GM23338 (cell line): ENCODE results near the gene ZNF219.

ENCODE experiments used
- CREB1 ChIP-seq: fragments of 250-450 bp; sonication (Bioruptor Pico); IDR thresholded peaks from 2 replicates; pipeline ENCODE4 v1.5.0; 2020; ENCODE audit warnings: low read depth, mild to moderate bottlenecking, moderate library complexity
- CTCF ChIP-seq, 2 experiments: fragments of 200-600 bp in 1 of 2; sonication (generic) in 1 of 2; conservative IDR thresholded peaks; 2 replicates each; pipeline versions ENCODE4 v1.5.1 to v1.6.1; 2016 to 2017; ENCODE audit warnings: antibody characterized with exemption in 2 of 2, low read depth in 2 of 2, mild to moderate bottlenecking in 2 of 2, moderate library complexity in 1 of 2
- ETS1 ChIP-seq: IDR thresholded peaks from 2 replicates; pipeline ENCODE4 v1.6.1; 2016; ENCODE audit warnings: antibody characterized with exemption
- EZH2 ChIP-seq: fragments of 200-600 bp; sonication (generic); IDR thresholded peaks from one replicate; pipeline ENCODE4 v1.8.0; 2017; ENCODE audit warnings: antibody characterized with exemption, mild to moderate bottlenecking, low read depth; ENCODE audit not compliant: unreplicated experiment
- EZH2phosphoT487 ChIP-seq: fragments of 200-600 bp; sonication (generic); IDR thresholded peaks from one replicate; pipeline ENCODE4 v1.8.1; 2018; ENCODE audit warnings: antibody characterized with exemption; ENCODE audit not compliant: unreplicated experiment
- JUNB ChIP-seq: IDR thresholded peaks from one replicate; pipeline ENCODE4 v1.6.1; 2016; ENCODE audit warnings: antibody characterized with exemption; ENCODE audit not compliant: unreplicated experiment
- POLR2AphosphoS5 ChIP-seq: IDR thresholded peaks from 2 replicates; pipeline ENCODE4 v1.6.1; 2016; ENCODE audit warnings: antibody characterized with exemption, low read depth
- STAT1 ChIP-seq: IDR thresholded peaks from one replicate; pipeline ENCODE4 v1.6.1; 2016; ENCODE audit warnings: antibody characterized with exemption; ENCODE audit not compliant: unreplicated experiment
- ZNF114 ChIP-seq: fragments of 250-450 bp; sonication (Bioruptor Pico); IDR thresholded peaks from 2 replicates; pipeline ENCODE4 v1.5.0; 2020; ENCODE audit warnings: mild to moderate bottlenecking, moderate library complexity
- TF ChIP-seq, protein P1 (sequence below): IDR thresholded peaks from one replicate; pipeline ENCODE4 v1.6.1; 2018; ENCODE audit warnings: antibody characterized with exemption; ENCODE audit not compliant: unreplicated experiment
- TF ChIP-seq, protein P2 (sequence below): fragments of 250-450 bp; sonication (Bioruptor Pico); IDR thresholded peaks from 2 replicates; pipeline ENCODE4 v1.5.0; 2020; ENCODE audit warnings: mild to moderate bottlenecking, moderate library complexity

DNA sequence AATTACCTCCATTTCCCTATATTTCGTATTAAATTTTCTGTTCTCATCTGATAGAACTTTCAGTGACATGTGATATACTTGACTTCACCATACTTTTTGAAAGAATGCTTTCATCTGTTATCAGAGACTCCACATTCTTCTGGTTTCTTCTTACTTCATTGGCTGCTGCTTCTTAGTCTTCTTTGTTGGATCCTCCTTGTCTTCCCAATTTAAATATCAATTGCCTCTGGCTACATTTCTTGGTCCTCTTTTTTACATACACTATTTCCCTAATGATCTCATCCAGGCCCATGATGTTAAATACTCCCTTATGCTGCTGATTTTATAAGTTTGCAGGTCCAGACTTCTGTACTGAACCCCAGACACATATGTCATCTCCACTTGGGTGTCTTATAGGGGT is 35.4 kb upstream of the ZNF219 start:
- TF ChIP-seq EZH2phosphoT487 (no peak), EZH2 (no peak), CTCF (conservative IDR thresholded peaks at IDR 0.05; ENCODE audit: low read depth in 2 of 2) (no peak), JUNB (no peak), POLR2AphosphoS5 (no peak), CREB1 (CRISPR knock-in tag) (no peak), ETS1 (no peak), STAT1 (no peak), ZNF114 (CRISPR knock-in tag) (no peak)
- TF ChIP-seq, protein P1, sequence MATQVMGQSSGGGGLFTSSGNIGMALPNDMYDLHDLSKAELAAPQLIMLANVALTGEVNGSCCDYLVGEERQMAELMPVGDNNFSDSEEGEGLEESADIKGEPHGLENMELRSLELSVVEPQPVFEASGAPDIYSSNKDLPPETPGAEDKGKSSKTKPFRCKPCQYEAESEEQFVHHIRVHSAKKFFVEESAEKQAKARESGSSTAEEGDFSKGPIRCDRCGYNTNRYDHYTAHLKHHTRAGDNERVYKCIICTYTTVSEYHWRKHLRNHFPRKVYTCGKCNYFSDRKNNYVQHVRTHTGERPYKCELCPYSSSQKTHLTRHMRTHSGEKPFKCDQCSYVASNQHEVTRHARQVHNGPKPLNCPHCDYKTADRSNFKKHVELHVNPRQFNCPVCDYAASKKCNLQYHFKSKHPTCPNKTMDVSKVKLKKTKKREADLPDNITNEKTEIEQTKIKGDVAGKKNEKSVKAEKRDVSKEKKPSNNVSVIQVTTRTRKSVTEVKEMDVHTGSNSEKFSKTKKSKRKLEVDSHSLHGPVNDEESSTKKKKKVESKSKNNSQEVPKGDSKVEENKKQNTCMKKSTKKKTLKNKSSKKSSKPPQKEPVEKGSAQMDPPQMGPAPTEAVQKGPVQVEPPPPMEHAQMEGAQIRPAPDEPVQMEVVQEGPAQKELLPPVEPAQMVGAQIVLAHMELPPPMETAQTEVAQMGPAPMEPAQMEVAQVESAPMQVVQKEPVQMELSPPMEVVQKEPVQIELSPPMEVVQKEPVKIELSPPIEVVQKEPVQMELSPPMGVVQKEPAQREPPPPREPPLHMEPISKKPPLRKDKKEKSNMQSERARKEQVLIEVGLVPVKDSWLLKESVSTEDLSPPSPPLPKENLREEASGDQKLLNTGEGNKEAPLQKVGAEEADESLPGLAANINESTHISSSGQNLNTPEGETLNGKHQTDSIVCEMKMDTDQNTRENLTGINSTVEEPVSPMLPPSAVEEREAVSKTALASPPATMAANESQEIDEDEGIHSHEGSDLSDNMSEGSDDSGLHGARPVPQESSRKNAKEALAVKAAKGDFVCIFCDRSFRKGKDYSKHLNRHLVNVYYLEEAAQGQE: no peak
- TF ChIP-seq, protein P2, sequence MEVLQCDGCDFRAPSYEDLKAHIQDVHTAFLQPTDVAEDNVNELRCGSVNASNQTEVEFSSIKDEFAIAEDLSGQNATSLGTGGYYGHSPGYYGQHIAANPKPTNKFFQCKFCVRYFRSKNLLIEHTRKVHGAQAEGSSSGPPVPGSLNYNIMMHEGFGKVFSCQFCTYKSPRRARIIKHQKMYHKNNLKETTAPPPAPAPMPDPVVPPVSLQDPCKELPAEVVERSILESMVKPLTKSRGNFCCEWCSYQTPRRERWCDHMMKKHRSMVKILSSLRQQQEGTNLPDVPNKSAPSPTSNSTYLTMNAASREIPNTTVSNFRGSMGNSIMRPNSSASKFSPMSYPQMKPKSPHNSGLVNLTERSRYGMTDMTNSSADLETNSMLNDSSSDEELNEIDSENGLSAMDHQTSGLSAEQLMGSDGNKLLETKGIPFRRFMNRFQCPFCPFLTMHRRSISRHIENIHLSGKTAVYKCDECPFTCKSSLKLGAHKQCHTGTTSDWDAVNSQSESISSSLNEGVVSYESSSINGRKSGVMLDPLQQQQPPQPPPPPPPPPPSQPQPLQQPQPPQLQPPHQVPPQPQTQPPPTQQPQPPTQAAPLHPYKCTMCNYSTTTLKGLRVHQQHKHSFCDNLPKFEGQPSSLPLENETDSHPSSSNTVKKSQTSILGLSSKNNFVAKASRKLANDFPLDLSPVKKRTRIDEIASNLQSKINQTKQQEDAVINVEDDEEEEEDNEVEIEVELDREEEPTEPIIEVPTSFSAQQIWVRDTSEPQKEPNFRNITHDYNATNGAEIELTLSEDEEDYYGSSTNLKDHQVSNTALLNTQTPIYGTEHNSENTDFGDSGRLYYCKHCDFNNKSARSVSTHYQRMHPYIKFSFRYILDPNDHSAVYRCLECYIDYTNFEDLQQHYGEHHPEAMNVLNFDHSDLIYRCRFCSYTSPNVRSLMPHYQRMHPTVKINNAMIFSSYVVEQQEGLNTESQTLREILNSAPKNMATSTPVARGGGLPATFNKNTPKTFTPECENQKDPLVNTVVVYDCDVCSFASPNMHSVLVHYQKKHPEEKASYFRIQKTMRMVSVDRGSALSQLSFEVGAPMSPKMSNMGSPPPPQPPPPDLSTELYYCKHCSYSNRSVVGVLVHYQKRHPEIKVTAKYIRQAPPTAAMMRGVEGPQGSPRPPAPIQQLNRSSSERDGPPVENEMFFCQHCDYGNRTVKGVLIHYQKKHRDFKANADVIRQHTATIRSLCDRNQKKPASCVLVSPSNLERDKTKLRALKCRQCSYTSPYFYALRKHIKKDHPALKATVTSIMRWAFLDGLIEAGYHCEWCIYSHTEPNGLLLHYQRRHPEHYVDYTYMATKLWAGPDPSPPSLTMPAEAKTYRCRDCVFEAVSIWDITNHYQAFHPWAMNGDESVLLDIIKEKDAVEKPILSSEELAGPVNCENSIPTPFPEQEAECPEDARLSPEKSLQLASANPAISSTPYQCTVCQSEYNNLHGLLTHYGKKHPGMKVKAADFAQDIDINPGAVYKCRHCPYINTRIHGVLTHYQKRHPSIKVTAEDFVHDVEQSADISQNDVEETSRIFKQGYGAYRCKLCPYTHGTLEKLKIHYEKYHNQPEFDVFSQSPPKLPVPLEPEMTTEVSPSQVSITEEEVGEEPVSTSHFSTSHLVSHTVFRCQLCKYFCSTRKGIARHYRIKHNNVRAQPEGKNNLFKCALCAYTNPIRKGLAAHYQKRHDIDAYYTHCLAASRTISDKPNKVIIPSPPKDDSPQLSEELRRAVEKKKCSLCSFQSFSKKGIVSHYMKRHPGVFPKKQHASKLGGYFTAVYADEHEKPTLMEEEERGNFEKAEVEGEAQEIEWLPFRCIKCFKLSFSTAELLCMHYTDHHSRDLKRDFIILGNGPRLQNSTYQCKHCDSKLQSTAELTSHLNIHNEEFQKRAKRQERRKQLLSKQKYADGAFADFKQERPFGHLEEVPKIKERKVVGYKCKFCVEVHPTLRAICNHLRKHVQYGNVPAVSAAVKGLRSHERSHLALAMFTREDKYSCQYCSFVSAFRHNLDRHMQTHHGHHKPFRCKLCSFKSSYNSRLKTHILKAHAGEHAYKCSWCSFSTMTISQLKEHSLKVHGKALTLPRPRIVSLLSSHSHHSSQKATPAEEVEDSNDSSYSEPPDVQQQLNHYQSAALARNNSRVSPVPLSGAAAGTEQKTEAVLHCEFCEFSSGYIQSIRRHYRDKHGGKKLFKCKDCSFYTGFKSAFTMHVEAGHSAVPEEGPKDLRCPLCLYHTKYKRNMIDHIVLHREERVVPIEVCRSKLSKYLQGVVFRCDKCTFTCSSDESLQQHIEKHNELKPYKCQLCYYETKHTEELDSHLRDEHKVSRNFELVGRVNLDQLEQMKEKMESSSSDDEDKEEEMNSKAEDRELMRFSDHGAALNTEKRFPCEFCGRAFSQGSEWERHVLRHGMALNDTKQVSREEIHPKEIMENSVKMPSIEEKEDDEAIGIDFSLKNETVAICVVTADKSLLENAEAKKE (CRISPR knock-in tag): no peak
